ENCODE results near the gene PPP1R27. TPM values are rescaled to one million over a fixed set of nuclear protein-coding genes. Genes with fewer than 3 reads are reported as not detected.
"Not testable (repeated sequence)": the region's sequence is repeated elsewhere in the genome, so short reads cannot be mapped to it uniquely, and the experiment has no call there.

Gene PPP1R27
- total and polyA plus RNA-seq, 4 donors = 0.31 to 0.35 TPM; not detected in 2

GRCh38 chr17:81841866-81842265 lies 7.0 kb upstream of the PPP1R27 start:
- no peak for DNase-seq (ENCODE audit: low spot score)
- Histone ChIP-seq H3K9me3 (ENCODE audit: control insufficient read depth in 4 of 4, low read length in 3 of 4) (no peaks in the 10 kb centered on the region), H3K36me3 (ENCODE audit: control insufficient read depth in 4 of 4, insufficient read depth in 3 of 4, low read depth in 1 of 4, low read length in 3 of 4) (peaks cover 25 to 41% (median 30%) of the 10 kb centered on the region in 4 donors), H3K27ac (ENCODE audit: low read depth in 1 of 2, low read length in 2 of 2) (no peak overlapping the region), H3K4me1 (ENCODE audit: control insufficient read depth in 4 of 4, insufficient read depth in 4 of 4, low read length in 3 of 4) (peaks cover 0 to 29% (median 19%) of the 10 kb centered on the region in 4 donors), H3K27me3 (ENCODE audit: control insufficient read depth in 4 of 4, insufficient read depth in 4 of 4, low read length in 3 of 4) (no peaks in the 10 kb centered on the region), H3K9ac (ENCODE audit: low read depth in 1 of 2, low read length in 2 of 2) (no peak overlapping the region), H3K4me3 (ENCODE audit: low read depth in 1 of 3, low read length in 3 of 3) (no peak overlapping the region)
- TF ChIP-seq RAD21 (IDR thresholded peaks at IDR 0.05) = no peak
- no peak for TF ChIP-seq YY1 (IDR thresholded peaks at IDR 0.05)
- TF ChIP-seq FOXA1 (IDR thresholded peaks at IDR 0.05) = no peak
- TF ChIP-seq GABPA (IDR thresholded peaks at IDR 0.05 in 1 of 2, conservative IDR thresholded peaks at IDR 0.05 in 1 of 2) = no peak
- no peak for TF ChIP-seq SP1 (IDR thresholded peaks at IDR 0.05)
- TF ChIP-seq, protein P1, sequence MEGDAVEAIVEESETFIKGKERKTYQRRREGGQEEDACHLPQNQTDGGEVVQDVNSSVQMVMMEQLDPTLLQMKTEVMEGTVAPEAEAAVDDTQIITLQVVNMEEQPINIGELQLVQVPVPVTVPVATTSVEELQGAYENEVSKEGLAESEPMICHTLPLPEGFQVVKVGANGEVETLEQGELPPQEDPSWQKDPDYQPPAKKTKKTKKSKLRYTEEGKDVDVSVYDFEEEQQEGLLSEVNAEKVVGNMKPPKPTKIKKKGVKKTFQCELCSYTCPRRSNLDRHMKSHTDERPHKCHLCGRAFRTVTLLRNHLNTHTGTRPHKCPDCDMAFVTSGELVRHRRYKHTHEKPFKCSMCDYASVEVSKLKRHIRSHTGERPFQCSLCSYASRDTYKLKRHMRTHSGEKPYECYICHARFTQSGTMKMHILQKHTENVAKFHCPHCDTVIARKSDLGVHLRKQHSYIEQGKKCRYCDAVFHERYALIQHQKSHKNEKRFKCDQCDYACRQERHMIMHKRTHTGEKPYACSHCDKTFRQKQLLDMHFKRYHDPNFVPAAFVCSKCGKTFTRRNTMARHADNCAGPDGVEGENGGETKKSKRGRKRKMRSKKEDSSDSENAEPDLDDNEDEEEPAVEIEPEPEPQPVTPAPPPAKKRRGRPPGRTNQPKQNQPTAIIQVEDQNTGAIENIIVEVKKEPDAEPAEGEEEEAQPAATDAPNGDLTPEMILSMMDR (IDR thresholded peaks at IDR 0.05; ENCODE audit: low read depth, low read length, missing input control) = no peak
- TF ChIP-seq NR2F2 (IDR thresholded peaks at IDR 0.05) = no peak
- whole genome bisulfite sequencing = 76% methylated on average over 15 of the region's 15 CpGs

- peak overlapping the region; percentile 8 to 30 for H3K27ac ChIP-seq (ENCODE audit: low read depth in 1 of 2, low read length in 2 of 2)
- WGBS = 67% methylated on average over 40 of the region's 40 CpGs
- no peaks in the 10 kb centered on the region for H3K9me3 ChIP-seq (ENCODE audit: control insufficient read depth in 4 of 4, low read length in 3 of 4)
- peaks cover 17 to 33% (median 24%) of the 10 kb centered on the region in 4 donors for H3K36me3 ChIP-seq (ENCODE audit: control insufficient read depth in 4 of 4, insufficient read depth in 3 of 4, low read depth in 1 of 4, low read length in 3 of 4)
- no peak for DNase-seq (ENCODE audit: low spot score)
- no peak overlapping the region for H3K9ac ChIP-seq (ENCODE audit: low read depth in 1 of 2, low read length in 2 of 2)
- peaks cover 0 to 29% (median 19%) of the 10 kb centered on the region in 4 donors for H3K4me1 ChIP-seq (ENCODE audit: control insufficient read depth in 4 of 4, insufficient read depth in 4 of 4, low read length in 3 of 4)
- H3K27me3 ChIP-seq (ENCODE audit: control insufficient read depth in 4 of 4, insufficient read depth in 4 of 4, low read length in 3 of 4) = no peaks in the 10 kb centered on the region
- H3K4me3 ChIP-seq (ENCODE audit: low read depth in 1 of 3, low read length in 3 of 3) = no peak overlapping the region
- TF ChIP-seq RXRA (IDR thresholded peaks at IDR 0.05) = no peak
- no peak for TF ChIP-seq NR2F2 (IDR thresholded peaks at IDR 0.05)
- no peak for TF ChIP-seq TAF1 (conservative IDR thresholded peaks at IDR 0.05)
- no peak for TF ChIP-seq HNF4A (conservative IDR thresholded peaks at IDR 0.05)
- TF ChIP-seq FOXA1 (IDR thresholded peaks at IDR 0.05) = no peak
- no peak for TF ChIP-seq YY1 (IDR thresholded peaks at IDR 0.05)
- TF ChIP-seq, protein P2, sequence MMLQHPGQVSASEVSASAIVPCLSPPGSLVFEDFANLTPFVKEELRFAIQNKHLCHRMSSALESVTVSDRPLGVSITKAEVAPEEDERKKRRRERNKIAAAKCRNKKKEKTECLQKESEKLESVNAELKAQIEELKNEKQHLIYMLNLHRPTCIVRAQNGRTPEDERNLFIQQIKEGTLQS (IDR thresholded peaks at IDR 0.05) = no peak
- TF ChIP-seq, protein P1 (IDR thresholded peaks at IDR 0.05; ENCODE audit: low read depth, low read length, missing input control) = no peak
- TF ChIP-seq MAX (IDR thresholded peaks at IDR 0.05) = no peak
- TF ChIP-seq FOXA2 (IDR thresholded peaks at IDR 0.05) = no peak
Observed at GRCh38 chr17:81840826-81841778, 6.3 kb upstream of the PPP1R27 start.

DNA sequence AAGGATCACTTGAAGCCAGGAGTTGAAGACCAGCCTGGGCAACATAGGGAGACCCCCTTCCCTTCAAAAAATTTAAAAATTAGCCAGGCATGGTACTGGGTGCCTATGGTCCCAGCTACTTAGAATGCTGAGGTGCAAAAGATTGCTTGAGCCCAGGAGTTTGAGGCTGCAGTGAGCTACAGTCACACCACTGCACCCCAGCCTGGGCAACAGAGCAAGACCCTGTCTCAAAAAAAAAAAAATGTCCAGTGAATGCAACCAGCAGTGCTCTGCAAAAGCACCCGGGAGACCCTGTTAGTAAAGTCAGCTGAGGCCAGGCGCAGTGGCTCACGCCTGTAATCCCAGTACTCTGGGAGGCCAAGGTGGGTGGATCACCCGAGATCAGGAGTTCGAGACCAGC lies 5.2 kb upstream of the PPP1R27 start:
- not testable (repeated sequence) for H3K4me3 ChIP-seq (ENCODE audit: low read depth in 1 of 3, low read length in 3 of 3); H3K9me3 ChIP-seq (ENCODE audit: control insufficient read depth in 4 of 4, low read length in 3 of 4); H3K27me3 ChIP-seq (ENCODE audit: control insufficient read depth in 4 of 4, insufficient read depth in 4 of 4, low read length in 3 of 4); H3K9ac ChIP-seq (ENCODE audit: low read depth in 1 of 2, low read length in 2 of 2); H3K27ac ChIP-seq (ENCODE audit: low read depth in 1 of 2, low read length in 2 of 2); DNase-seq (ENCODE audit: low spot score)
- WGBS = 97% methylated on average over 5 of the region's 5 CpGs
- H3K36me3 ChIP-seq (ENCODE audit: control insufficient read depth in 4 of 4, insufficient read depth in 3 of 4, low read depth in 1 of 4, low read length in 3 of 4) = peaks cover 7 to 23% (median 16%) of the 10 kb centered on the region in 4 donors
- H3K4me1 ChIP-seq (ENCODE audit: control insufficient read depth in 4 of 4, insufficient read depth in 4 of 4, low read length in 3 of 4) = peaks cover 0 to 31% (median 22%) of the 10 kb centered on the region in 4 donors

All from liver (tissue), 9 donors.